Myocyte (in vitro differentiated cells): ENCODE measurements around the gene PATJ. TPM values are rescaled to one million over a fixed set of nuclear protein-coding genes. Genes with fewer than 3 reads are reported as not detected.
A peak's percentile ranks its signal among the peaks of the same experiment; 100 is the strongest.
"Not testable (repeated sequence)": the region's sequence is repeated elsewhere in the genome, so short reads cannot be mapped to it uniquely, and the experiment has no call there.

Experiments
- DNase-seq: peaks from one replicate; pipeline ENCODE4 v3.0.0-alpha.2; 2012; ENCODE audit warnings: low read depth
- microRNA-seq: library from miRNA; unstranded; fragments of <30 nt; microRNA quantifications from one replicate; pipeline ENCODE4, GENCODE V29; 2016
- total RNA-seq: library from RNA; depleted of rRNA; stranded (reverse); fragments of >200 nt; gene quantifications from 2 replicates; pipeline ENCODE4 v1.2.3, GENCODE V29; 2014

PATJ gene
- total RNA-seq, 1 donor from 2014 or later, result 1.7 TPM

DNA sequence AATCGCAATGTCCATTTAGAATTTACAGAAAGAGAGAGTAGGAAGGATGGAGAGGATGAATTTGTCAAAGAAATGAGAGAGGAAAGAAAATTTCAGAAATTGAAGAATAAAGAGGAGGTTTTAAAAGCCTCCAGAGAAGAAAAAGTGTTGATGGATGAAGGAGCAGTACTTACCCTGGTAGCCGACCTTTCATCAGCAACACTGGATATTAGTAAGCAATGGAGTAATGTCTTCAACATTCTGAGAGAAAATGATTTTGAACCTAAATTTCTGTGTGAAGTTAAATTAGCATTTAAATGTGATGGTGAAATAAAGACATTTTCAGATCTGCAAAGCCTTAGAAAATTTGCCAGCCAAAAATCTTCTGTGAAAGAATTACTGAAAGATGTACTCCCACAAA lies 464.9 kb downstream of the PATJ start:
- no peak for DNase-seq

DNA sequence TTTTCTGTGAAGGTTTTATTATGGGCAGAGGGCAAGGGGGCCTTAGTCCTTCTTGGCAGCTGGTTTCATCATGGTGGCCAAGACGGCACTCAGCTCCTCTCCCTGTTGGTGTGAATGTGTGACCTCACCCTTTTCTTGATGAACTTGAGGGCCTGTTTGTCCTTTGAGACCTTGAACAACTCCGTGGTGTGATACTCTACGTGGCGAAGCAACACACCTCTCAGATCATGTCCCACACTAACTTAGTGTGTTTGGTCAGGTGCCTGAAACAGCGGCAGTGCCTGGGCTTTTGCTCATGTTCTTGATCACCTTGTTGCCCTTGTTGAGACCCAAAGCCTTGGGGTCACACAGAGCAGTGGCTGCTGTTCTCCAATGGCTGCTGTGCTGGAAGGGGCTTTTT lies 465.8 kb downstream of the PATJ start:
- no peak for DNase-seq

DNA sequence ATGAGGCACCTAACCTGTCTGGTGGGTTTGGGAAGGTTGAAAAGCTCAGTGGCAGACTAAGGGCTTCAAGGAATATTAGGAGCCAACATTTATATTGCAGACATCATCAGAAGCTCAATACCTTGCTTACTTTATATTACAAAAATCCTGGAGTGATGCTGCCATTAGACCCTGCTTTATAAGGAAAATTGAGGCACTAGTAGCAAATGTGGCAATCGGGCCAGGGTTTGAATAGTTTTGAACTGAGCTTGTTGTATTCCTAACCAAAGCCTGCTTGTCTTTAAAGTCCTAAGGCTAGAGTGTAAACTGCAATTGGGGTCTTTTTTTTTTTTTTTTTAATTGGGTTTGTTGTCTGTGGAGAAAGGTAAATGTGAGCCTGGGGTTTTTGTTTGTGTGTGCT lies 466.7 kb downstream of the PATJ start:
- DNase-seq, result no peak

DNA sequence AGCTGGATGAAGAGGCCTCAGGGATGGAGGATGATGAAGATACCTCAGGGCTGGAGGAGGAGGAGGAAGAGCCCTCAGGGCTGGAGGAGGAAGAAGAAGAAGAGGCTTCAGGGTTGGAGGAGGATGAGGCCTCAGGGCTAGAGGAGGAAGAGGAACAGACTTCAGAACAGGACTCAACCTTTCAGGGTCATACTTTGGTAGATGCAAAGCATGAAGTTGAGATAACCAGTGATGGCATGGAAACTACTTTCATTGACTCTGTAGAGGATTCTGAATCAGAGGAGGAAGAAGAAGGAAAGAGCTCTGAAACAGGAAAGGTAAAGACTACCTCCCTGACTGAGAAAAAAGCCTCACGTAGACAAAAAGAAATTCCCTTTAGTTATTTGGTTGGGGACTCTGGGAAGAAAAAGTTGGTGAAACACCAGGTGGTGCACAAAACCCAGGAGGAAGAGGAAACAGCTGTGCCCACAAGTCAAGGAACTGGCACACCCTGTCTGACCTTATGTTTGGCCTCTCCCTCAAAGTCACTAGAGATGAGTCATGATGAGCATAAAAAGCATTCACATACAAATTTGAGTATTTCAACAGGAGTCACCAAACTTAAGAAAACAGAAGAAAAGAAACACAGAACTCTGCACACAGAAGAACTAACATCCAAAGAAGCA lies 467.8 kb downstream of the PATJ start:
- DNase-seq, result peak; percentile 71

DNA sequence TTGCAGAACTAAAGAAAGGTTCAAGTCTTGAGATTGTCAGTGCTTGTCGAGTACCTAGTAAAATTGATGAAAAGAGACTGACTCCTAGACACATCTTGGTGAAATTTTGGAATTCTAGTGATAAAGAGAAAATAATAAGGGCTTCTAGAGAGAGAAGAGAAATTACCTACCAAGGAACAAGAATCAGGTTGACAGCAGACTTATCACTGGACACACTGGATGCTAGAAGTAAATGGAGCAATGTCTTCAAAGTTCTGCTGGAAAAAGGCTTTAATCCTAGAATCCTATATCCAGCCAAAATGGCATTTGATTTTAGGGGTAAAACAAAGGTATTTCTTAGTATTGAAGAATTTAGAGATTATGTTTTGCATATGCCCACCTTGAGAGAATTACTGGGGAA lies 468.7 kb downstream of the PATJ start:
- DNase-seq, result peak; percentile 6

DNA sequence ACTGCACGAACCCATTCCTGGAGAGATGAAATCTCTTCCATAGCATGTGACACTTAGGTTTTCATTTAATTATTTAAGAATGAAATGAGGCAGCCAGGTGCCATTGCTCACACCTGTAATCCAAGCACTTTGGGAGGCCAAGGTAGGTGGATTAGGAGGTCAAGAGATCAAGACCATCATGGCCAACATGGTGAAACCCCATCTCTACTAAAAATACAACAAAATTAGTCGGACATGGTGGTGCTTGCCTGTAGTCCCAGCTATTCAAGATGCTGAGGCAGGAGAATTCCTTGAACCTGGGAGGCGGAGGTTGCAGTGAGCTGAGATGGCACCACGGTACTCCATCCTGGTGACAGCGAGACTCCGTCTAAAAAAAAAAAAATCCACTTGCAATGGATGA lies 470.1 kb downstream of the PATJ start:
- no peak for DNase-seq

DNA sequence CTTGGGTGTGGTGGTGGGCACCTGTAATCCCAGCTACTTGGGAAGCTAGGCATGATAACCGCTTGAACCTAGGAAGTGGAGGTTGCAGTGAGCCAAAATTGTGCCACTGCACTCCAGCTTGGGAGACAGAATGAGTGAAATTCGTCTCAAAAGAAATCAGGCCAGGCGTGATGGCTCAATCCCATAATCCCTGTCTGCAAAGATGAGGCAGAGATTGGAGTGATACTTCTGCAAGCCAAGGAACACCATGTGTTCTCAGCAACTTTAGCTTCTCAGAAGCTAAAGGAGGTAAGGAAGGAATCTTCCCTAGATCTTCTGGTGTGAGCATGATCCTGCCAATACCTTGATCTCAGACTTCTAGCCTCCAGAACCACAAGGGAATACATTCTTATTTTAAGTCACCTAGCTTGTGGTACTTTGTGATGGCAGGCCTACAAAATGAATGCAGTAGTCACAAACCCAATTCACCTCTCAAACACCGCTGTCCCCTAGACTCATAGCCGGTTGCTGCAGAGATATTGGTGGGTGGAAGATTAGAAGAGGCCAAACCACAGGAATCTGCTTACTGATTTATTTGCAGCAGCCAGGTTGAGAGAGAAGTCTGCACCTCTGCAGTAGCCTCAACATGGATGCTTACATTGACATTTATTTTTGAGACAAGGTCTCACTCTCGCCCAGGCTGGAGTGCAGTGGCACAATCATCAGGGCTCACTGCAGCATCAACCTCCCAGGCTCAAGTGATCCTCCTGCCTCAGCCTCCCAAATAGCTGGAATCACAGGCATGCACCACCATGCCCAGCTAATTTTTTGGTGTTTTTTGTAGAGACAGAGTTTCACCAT lies 471.0 kb downstream of the PATJ start:
- DNase-seq, result no peak

DNA sequence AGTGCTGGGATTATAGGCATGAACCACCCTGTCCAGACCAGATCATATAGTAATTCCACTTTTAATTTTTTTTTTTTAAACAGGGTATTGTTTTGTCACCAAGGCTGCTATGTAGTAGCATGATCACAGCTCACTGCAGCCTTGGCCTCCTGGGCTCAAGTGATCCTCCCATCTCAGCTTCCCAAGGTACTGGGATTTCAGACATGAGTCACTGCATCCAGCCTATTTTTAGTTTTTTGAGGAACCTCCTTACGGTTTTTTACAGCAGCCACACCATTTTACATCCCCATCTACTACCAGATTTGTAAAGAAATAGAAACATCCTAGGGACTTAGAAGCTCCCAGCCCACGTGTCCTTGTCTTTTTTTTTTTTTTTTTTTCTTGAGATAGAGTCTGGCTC lies 476.3 kb downstream of the PATJ start:
- DNase-seq, result peak; percentile 36

DNA sequence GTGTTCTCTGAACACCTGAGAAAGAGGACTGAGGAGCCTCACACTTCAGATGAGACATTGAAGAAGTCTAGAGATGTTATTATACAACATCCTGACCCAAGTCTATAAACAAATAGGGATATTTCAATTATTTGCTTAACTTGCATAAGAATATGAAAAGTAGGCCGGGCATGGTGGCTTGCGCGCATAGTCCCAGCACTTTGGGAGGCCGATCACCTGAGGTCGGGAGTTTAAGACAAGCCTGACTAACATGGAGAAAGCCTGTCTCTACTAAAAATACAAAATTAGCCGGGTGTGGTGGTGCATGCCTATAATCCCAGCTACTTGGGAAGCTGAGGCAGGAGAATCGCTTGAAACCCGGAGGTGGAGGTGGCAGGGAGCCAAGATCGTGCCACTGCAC lies 478.2 kb downstream of the PATJ start:
- DNase-seq, result not testable (repeated sequence)

DNA sequence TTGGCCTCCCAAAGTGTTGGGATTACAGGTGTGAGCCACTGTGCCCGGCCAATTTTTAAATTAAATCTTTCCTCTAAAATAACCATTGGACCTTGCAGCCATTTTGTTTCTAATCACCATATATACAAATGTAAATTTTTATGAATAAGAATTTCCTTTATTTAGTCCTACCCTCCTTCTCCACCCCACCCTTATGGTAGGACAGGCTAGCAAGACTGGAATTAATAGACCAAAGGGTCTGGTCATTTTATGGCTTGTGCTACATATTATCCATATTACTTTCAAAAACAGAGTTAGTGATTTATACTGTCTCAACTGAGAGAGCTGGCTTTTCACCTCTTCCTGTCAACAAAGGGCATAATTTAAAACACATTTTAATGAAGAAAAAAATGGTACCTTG lies 478.9 kb downstream of the PATJ start:
- DNase-seq, result no peak

DNA sequence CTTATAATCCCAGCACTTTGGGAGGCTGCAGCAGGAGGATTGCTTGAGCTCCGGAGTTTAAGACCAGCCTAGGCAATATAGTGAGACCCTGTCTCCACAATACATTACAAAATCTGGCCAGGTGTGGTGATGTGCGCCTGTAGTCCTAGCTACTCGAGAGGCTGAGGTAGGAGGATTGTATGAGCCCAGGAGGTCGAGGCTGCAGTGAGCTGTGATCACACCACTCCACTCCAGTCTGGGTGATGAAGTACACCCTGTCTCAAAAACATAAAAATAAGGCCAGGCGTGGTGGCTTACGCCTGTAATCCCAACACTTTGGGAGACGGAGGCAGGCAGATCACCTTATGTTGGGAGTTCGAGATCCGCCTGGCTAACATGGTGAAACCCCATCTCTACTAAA lies 480.0 kb downstream of the PATJ start:
- DNase-seq, result no peak

DNA sequence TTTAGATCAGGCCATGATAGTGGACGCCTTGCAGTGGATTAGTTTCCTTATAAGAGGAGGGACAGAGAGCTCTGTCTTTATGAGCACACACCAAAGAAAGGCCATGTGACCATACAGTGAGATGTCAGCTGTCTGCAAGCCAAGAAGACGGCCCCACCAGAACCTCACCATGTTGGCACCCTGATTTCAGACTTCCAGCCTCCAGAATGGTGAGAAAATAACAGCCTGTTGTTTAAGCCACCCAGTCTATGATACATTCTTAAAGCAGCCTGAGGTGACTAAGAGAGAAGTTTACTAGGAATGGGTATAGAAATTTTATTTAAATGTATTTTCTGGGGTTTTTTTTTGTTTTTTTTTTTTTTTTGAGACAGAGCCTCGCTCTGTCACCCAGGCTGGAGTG lies 481.9 kb downstream of the PATJ start:
- DNase-seq, result no peak

DNA sequence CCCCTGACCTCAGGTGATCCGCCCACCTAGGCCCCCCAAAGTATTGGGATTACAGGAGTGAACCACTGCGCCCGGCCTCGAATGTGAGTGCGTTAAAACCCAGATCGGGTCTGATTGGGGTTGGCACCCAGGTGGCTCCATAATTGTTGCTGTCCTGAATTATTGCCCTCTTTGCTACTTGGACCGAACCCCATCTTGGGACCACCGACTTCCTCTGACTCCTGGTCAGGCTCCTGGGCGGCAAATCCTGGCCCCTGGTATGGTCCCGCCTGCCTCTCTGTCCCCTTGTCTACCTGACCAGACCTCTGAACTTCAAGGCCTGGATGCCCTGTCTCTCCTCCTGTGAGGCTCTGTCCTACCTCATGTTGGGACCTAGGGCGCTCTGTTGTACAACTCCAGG lies 485.2 kb downstream of the PATJ start:
- DNase-seq, result no peak

Small RNA genes within 50 kb of the gene (microRNA-seq; reads per million reads assigned to microRNA genes)
- gene MIR3116-1 (not detected), gene MIR3116-2 (not detected)

Other genes starting within 250 kb of the PATJ start
- 77.5 and 94.2 TPM in 2 replicates for gene TM2D1, start 17.3 kb upstream of the PATJ start, total RNA-seq